Osteocyte (in vitro differentiated cells): ENCODE data around the gene NDUFA7. TPM values are rescaled to one million over a fixed set of nuclear protein-coding genes. Genes with fewer than 3 reads are reported as not detected.

Experiments
- DNase-seq: peaks from one replicate; pipeline ENCODE4 v3.0.0; 2021; ENCODE audit warnings: mixed read lengths; ENCODE audit not compliant: unreplicated experiment; ENCODE audit errors: extremely low spot score
- H3K27ac Mint-ChIP-seq: one replicate; pipeline ENCODE4 v1.8.0; 2021; ENCODE audit warnings: mild to moderate bottlenecking, mixed read lengths; ENCODE audit not compliant: unreplicated experiment
- H3K27me3 Mint-ChIP-seq: one replicate; pipeline ENCODE4 v1.8.0; 2021; ENCODE audit warnings: mixed read lengths; ENCODE audit not compliant: unreplicated experiment
- H3K36me3 Mint-ChIP-seq: one replicate; pipeline ENCODE4 v1.8.0; 2021; ENCODE audit warnings: mixed read lengths; ENCODE audit not compliant: unreplicated experiment
- H3K4me1 Mint-ChIP-seq: one replicate; pipeline ENCODE4 v1.8.0; 2021; ENCODE audit warnings: mixed read lengths; ENCODE audit not compliant: unreplicated experiment
- H3K4me3 Mint-ChIP-seq: one replicate; pipeline ENCODE4 v1.8.0; 2021; ENCODE audit warnings: mild to moderate bottlenecking, moderate library complexity, mixed read lengths; ENCODE audit not compliant: unreplicated experiment
- H3K9me3 Mint-ChIP-seq: one replicate; pipeline ENCODE4 v1.8.0; 2021; ENCODE audit warnings: mixed read lengths; ENCODE audit not compliant: unreplicated experiment
- total RNA-seq: library from RNA; stranded (reverse); gene quantifications from 2 replicates; pipeline ENCODE4 v1.2.1, GENCODE V29; 2021
- TF ChIP-seq, protein P1 (sequence below): fragments of 200-600 bp; sonication (generic); IDR thresholded peaks from 2 replicates; pipeline ENCODE4 v1.5.0; 2021; ENCODE audit warnings: antibody characterized with exemption, mild to moderate bottlenecking, moderate library complexity

NDUFA7 gene
- total RNA-seq, 1 donor from 2014 or later, result 35.4 TPM

DNA sequence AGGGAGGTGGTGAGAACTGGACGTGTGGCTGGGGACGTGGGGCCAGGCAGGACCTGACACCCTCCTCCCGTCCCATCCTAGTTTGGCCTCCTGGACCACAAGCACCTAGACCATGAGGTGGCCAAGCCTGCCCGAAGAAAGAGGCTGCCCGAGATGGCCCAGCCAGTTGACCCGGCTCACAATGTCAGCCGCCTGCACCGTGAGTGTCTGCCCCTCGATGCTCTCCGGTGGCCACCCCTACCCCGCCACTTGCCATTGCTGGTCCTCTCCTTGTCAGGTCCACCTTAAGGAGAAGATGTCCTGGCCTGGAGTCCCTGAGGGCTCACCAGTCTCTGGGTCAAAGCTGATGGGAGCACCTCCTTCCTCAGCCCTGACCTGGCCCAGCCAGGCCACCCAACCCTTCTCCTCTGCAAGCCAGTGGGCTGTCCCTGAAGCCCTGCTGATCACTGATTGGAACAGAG is 45.0 kb upstream of the NDUFA7 start:
- Mint-ChIP-seq H3K36me3 (peaks cover 2% of the 10 kb centered on the region), H3K27ac (peak overlapping the region; percentile 85), H3K4me1 (peaks cover 49% of the 10 kb centered on the region), H3K9me3 (no peaks in the 10 kb centered on the region), H3K27me3 (no peaks in the 10 kb centered on the region), H3K4me3 (no peak overlapping the region)
- DNase-seq, result no peak
- TF ChIP-seq, protein P1, sequence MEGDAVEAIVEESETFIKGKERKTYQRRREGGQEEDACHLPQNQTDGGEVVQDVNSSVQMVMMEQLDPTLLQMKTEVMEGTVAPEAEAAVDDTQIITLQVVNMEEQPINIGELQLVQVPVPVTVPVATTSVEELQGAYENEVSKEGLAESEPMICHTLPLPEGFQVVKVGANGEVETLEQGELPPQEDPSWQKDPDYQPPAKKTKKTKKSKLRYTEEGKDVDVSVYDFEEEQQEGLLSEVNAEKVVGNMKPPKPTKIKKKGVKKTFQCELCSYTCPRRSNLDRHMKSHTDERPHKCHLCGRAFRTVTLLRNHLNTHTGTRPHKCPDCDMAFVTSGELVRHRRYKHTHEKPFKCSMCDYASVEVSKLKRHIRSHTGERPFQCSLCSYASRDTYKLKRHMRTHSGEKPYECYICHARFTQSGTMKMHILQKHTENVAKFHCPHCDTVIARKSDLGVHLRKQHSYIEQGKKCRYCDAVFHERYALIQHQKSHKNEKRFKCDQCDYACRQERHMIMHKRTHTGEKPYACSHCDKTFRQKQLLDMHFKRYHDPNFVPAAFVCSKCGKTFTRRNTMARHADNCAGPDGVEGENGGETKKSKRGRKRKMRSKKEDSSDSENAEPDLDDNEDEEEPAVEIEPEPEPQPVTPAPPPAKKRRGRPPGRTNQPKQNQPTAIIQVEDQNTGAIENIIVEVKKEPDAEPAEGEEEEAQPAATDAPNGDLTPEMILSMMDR, result no peak

DNA sequence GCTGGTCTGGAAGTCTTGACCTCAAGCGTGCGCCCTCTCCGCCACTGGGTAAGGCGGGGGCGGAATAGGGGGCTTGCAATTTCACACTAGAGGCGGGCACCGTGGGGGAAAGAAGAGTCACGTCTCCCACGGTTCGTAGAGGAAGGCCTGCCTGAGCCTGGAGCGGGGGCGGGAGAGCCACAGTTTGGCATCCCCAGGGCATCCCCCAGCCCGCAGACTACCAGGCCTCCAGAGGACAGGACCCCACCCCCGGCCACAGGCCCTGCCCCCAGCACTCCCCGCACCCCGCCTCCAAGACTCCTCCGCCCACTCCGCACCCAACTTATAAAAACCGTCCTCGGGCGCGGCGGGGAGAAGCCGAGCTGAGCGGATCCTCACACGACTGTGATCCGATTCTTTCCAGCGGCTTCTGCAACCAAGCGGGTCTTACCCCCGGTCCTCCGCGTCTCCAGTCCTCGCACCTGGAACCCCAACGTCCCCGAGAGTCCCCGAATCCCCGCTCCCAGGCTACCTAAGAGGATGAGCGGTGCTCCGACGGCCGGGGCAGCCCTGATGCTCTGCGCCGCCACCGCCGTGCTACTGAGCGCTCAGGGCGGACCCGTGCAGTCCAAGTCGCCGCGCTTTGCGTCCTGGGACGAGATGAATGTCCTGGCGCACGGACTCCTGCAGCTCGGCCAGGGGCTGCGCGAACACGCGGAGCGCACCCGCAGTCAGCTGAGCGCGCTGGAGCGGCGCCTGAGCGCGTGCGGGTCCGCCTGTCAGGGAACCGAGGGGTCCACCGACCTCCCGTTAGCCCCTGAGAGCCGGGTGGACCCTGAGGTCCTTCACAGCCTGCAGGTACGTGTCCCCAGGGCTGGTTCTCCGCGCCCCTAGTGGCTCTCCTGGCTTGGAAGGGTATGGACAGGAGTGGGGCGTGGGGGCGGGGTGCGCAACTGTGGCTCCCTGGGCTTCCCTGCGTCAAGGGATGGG is 42.9 kb upstream of the NDUFA7 start, which contains the start of gene ANGPTL4:
Gene ANGPTL4 (plus strand): TSS at position 353 of the 969 bp plus-strand sequence. CDS start 167 bp downstream, at position 520.
- peak within 1 kb of the TSS; percentile 97 for H3K27ac Mint-ChIP-seq
- peaks cover 49% of the 10 kb centered on the region for H3K4me1 Mint-ChIP-seq
- peak; percentile 89 for DNase-seq
- no peaks in the 10 kb centered on the region for H3K27me3 Mint-ChIP-seq
- H3K4me3 Mint-ChIP-seq, result peak within 1 kb of the TSS; percentile 79
- H3K9me3 Mint-ChIP-seq, result no peaks in the 10 kb centered on the region
- H3K36me3 Mint-ChIP-seq, result peaks cover 2% of the 10 kb centered on the region
- TF ChIP-seq, protein P1, result peak; percentile 21

DNA sequence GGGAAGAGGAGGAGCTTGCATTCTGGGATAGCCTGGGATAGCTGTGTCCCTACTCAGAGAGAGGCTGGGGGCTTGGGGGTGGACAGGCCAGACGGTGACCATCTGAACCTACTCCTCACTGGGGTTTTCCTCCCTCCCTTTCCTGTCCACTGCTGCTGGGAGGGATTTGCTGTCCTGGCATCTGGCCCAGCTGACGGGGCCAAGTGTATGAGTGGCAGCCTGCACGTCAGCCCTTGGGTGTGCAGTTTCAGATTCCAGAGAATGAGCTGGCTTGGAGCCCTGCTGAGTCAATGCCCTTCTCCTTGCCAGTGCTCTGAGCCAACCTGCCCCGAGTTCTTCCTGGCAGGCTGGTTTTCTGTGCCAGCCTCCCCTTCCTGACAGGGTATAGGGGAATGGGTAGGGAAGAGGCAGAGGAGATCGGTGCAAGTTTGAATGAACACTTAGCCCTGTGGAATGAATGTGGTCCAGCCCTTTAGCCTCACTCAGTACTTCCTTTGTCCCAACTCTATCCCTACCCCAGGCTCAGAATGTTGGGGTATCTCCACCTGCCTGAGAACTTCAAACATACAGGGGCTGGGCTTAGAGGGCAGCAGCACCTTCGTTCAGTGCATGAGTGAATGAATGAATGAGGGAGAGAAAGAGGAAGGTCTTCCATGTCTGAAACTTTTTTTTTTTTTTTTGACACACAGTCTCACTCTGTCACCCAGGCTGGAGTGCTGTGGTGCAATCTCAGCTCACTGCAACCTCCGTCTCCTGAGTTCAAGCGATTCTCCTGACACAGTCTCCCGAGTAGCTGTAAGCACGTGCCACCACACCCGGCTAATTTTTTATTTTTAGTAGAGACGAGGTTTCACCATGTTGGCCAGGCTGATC is 41.0 kb upstream of the NDUFA7 start:
- Mint-ChIP-seq H3K27me3 (no peaks in the 10 kb centered on the region), H3K27ac (peak overlapping the region; percentile 95), H3K4me3 (peak overlapping the region; percentile 54)

DNA sequence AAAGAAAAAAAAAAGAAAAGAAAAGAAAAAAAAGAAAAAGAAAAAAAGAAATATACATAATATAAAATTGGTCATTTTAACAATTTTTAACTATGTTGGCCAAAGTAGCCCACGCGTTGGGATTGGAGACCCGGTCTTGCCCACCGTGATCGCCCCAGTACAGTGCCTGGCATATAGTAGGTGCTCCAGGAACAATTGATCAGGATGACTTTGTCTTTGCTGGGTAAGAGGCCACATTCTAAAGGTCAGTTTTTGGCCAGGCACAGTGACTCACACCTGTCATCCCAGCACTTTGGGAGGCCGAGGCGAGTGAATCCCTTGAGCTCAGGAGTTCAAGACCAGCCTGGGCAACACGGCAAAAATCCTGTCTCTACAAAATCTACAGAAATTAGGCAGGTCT is 39.0 kb upstream of the NDUFA7 start:
- Mint-ChIP-seq H3K27ac (no peak overlapping the region), H3K27me3 (no peaks in the 10 kb centered on the region), H3K4me1 (peaks cover 45% of the 10 kb centered on the region), H3K4me3 (no peak overlapping the region), H3K9me3 (peaks cover 4% of the 10 kb centered on the region), H3K36me3 (no peaks in the 10 kb centered on the region)
- no peak for DNase-seq
- TF ChIP-seq, protein P1, result no peak

More for the DNA sequence above, 41.0 kb upstream of the NDUFA7 start:
- Mint-ChIP-seq H3K9me3 (no peaks in the 10 kb centered on the region), H3K4me1 (peaks cover 39% of the 10 kb centered on the region), H3K36me3 (no peaks in the 10 kb centered on the region)
- TF ChIP-seq, protein P1, result no peak
- DNase-seq, result peak; percentile 97
